H1 (cell line): Measurements from ENCODE around the gene COL2A1. TPM values are rescaled to one million over a fixed set of nuclear protein-coding genes. Genes with fewer than 3 reads are reported as not detected.

Source experiments
- CEBPB ChIP-seq: IDR thresholded peaks from 2 replicates; pipeline ENCODE4 v1.6.1; 2012; ENCODE audit warnings: low read depth, low read length
- EGR1 ChIP-seq: IDR thresholded peaks from 2 replicates; pipeline ENCODE4 v1.6.1; 2011; ENCODE audit warnings: low read depth, low read length, borderline replicate concordance
- EZH2 ChIP-seq: fragments of 200-600 bp; sonication (generic); IDR thresholded peaks from 2 replicates; pipeline ENCODE4 v1.7.1; 2012; ENCODE audit warnings: low read depth, mild to moderate bottlenecking, moderate library complexity, low read length, inconsistent platforms; ENCODE audit not compliant: severe bottlenecking
- GABPA ChIP-seq: IDR thresholded peaks from 2 replicates; pipeline ENCODE4 v1.6.1; 2011; ENCODE audit warnings: mild to moderate bottlenecking, low read length, moderate library complexity, borderline replicate concordance; ENCODE audit not compliant: insufficient read depth
- MAX ChIP-seq: IDR thresholded peaks from 2 replicates; pipeline ENCODE4 v1.6.1; 2012; ENCODE audit warnings: inconsistent platforms
- polyA plus RNA-seq, 7 experiments: library from polyadenylated mRNA; depleted of rRNA in 3 of 7; stranded (reverse) in 5 of 7; unstranded in 2 of 7; fragments of >200 nt in 5 of 7; fragments of 200-250 nt in 2 of 7; gene quantifications; 1 replicate in 5 of 7; 2 replicates in 1 of 7; 4 replicates in 1 of 7; pipeline versions ENCODE4 v1.2.1 to v1.2.3, GENCODE V29; 2011 to 2013; ENCODE audit warnings: missing spikeins in 2 of 7, mixed read lengths in 2 of 7
- total RNA-seq: library from RNA; stranded (reverse); fragmentation: NEBNext Ultra II Directional; extraction: Animal tissue kit (Norgen Biotek cat#: 25700); gene quantifications from 2 replicates; pipeline ENCODE4 v1.2.1, GENCODE V29; 2021

COL2A1 gene
- total and polyA plus RNA-seq, 2 of the 8 experiments (the other 6 are each of a cell fraction or from before 2014, with no cell fraction given) = 4.2 to 14.6 TPM

- TF ChIP-seq CEBPB = no peak
- TF ChIP-seq GABPA = no peak
- no peak for TF ChIP-seq EZH2
- no peak for TF ChIP-seq EGR1
- TF ChIP-seq MAX = no peak
Measured at GRCh38 chr12:47997321-47997720, 7.0 kb downstream of the COL2A1 start (continued).
